ENCODE measurements around the gene WDR41. TPM values are rescaled to one million over a fixed set of nuclear protein-coding genes. Genes with fewer than 3 reads are reported as not detected.
A peak's percentile ranks its signal among the peaks of the same experiment; 100 is the strongest.

WDR41 gene
- total and polyA plus RNA-seq, 8 donors, result 11.4 to 103 (median 35.7) TPM

DNA sequence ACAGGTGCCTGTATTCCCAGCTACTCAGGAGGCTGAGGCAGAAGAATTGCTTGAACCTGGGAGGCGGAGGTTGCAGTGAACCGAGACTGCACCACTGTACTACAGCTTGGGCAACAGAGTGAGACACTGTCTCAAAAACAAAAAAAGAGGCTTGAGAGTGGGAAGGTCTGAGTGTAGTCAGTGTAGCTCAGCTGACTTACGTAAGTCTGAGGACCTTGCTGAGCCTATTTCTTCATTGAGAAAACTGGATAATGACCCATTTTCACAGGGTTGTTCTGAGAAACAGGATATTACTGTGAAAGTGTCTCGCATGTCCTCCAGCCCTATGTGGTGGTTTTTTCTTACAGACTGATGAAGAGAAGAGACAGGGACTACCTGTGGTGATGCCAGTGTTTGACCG, 66.7 kb downstream of the WDR41 start:
- TF ChIP-seq EP300 (IDR thresholded peaks at IDR 0.05) (no peak), POLR2AphosphoS5 (IDR thresholded peaks at IDR 0.05) (no peak), POLR2A (IDR thresholded peaks at IDR 0.05) (no peak)
- TF ChIP-seq, protein P1, sequence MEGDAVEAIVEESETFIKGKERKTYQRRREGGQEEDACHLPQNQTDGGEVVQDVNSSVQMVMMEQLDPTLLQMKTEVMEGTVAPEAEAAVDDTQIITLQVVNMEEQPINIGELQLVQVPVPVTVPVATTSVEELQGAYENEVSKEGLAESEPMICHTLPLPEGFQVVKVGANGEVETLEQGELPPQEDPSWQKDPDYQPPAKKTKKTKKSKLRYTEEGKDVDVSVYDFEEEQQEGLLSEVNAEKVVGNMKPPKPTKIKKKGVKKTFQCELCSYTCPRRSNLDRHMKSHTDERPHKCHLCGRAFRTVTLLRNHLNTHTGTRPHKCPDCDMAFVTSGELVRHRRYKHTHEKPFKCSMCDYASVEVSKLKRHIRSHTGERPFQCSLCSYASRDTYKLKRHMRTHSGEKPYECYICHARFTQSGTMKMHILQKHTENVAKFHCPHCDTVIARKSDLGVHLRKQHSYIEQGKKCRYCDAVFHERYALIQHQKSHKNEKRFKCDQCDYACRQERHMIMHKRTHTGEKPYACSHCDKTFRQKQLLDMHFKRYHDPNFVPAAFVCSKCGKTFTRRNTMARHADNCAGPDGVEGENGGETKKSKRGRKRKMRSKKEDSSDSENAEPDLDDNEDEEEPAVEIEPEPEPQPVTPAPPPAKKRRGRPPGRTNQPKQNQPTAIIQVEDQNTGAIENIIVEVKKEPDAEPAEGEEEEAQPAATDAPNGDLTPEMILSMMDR (IDR thresholded peaks at IDR 0.05), result no peak
- no peaks in the 10 kb centered on the region for H3K9me3 ChIP-seq
- WGBS, 5 donors, result 91 to 98% (median 95%) methylated on average over 5 of the region's 5 CpGs
- no peak overlapping the region for H3K4me3 ChIP-seq
- peak overlapping the region in 1 of 5 donors; percentile 11 for H3K27ac ChIP-seq
- intact Hi-C loops (cut with DNase I; ENCODE audit: low total_unique reads), result no loop called here
- peaks cover 0 to 27% (median 19%) of the 10 kb centered on the region in 4 donors for H3K36me3 ChIP-seq
- H3K4me1 ChIP-seq, result peaks cover 4 to 38% (median 21%) of the 10 kb centered on the region in 4 donors
- no peaks in the 10 kb centered on the region for H3K27me3 ChIP-seq
- no peak for DNase-seq

- 81 to 94% (median 91%) methylated on average over 2 of the region's 2 CpGs for WGBS, 5 donors
- no peak for TF ChIP-seq EP300 (IDR thresholded peaks at IDR 0.05)
- no peak for TF ChIP-seq POLR2A (IDR thresholded peaks at IDR 0.05)
- TF ChIP-seq POLR2AphosphoS5 (IDR thresholded peaks at IDR 0.05), result no peak
- TF ChIP-seq, protein P1 (IDR thresholded peaks at IDR 0.05), result no peak
- Histone ChIP-seq H3K27ac (peak overlapping the region in 1 of 5 donors; percentile 11), H3K4me3 (no peak overlapping the region), H3K4me1 (peaks cover 4 to 38% (median 20%) of the 10 kb centered on the region in 4 donors), H3K9me3 (no peaks in the 10 kb centered on the region), H3K36me3 (peaks cover 0 to 22% (median 14%) of the 10 kb centered on the region in 4 donors), H3K27me3 (no peaks in the 10 kb centered on the region)
- intact Hi-C loops (cut with DNase I; ENCODE audit: low total_unique reads), result no loop called here
- DNase-seq, result no peak
Measured at GRCh38 chr5:77424921-77425320, 67.2 kb downstream of the WDR41 start.

GRCh38 chr5:77423022-77423750, 68.9 kb downstream of the WDR41 start:
- 61 to 89% (median 81%) methylated on average over 2 of the region's 2 CpGs for WGBS, 5 donors
- no peaks in the 10 kb centered on the region for H3K9me3 ChIP-seq
- intact Hi-C loops (cut with DNase I; ENCODE audit: low total_unique reads), result no loop called here
- H3K4me3 ChIP-seq, result no peak overlapping the region
- H3K27me3 ChIP-seq, result no peaks in the 10 kb centered on the region
- H3K36me3 ChIP-seq, result peaks cover 0 to 19% (median 11%) of the 10 kb centered on the region in 4 donors
- peaks cover 4 to 27% (median 15%) of the 10 kb centered on the region in 4 donors for H3K4me1 ChIP-seq
- H3K27ac ChIP-seq, result no peak overlapping the region
- DNase-seq, result no peak
- TF ChIP-seq EP300 (IDR thresholded peaks at IDR 0.05), result no peak
- no peak for TF ChIP-seq POLR2A (IDR thresholded peaks at IDR 0.05)
- TF ChIP-seq, protein P1 (IDR thresholded peaks at IDR 0.05), result no peak
- no peak for TF ChIP-seq POLR2AphosphoS5 (IDR thresholded peaks at IDR 0.05)

DNA sequence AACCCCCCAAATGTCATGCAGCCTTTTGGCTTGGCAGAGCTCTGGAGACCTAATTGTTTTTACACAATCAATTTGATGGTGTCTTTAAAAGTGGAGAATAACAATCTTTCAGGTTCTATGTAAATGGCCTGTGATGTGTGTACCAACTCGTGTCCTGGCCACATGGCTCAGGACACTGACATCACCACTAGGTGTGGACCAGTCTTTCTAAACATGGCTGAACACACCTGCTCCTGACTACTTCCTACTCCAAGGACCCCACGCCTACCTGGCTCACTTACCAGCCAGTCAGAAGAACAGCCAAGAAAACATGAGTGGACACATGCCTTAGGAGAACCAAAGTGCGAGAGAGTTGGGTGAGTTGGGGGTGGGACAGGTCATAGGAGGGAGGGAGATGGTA, 71.2 kb downstream of the WDR41 start:
- H3K27ac ChIP-seq, result no peak overlapping the region
- no peak for DNase-seq
- H3K9me3 ChIP-seq, result no peaks in the 10 kb centered on the region
- H3K4me1 ChIP-seq, result peaks cover 0 to 15% (median 3%) of the 10 kb centered on the region in 4 donors
- WGBS, 5 donors, result 62 to 88% (median 72%) methylated on average over 3 of the region's 3 CpGs
- no peaks in the 10 kb centered on the region for H3K27me3 ChIP-seq
- TF ChIP-seq POLR2AphosphoS5 (IDR thresholded peaks at IDR 0.05) (no peak), POLR2A (IDR thresholded peaks at IDR 0.05) (no peak)
- TF ChIP-seq, protein P1 (IDR thresholded peaks at IDR 0.05), result no peak
- no peak overlapping the region for H3K4me3 ChIP-seq
- H3K36me3 ChIP-seq, result peaks cover 0 to 16% (median 6%) of the 10 kb centered on the region in 4 donors
- intact Hi-C loops (cut with DNase I; ENCODE audit: low total_unique reads), result no loop called here
